GM21528 (cell line): ENCODE data around the gene SLC25A15.
"Not testable (repeated sequence)": the region's sequence is repeated elsewhere in the genome, so short reads cannot be mapped to it uniquely, and the experiment has no call there.

Source experiments
- ATAC-seq: cut with Tn5 transposase; IDR thresholded peaks from one replicate; pipeline ENCODE4 v1.9.1; 2021; ENCODE audit warnings: mild to moderate bottlenecking, moderate library complexity; ENCODE audit not compliant: unreplicated experiment, low FRiP score

The SLC25A15 gene

DNA sequence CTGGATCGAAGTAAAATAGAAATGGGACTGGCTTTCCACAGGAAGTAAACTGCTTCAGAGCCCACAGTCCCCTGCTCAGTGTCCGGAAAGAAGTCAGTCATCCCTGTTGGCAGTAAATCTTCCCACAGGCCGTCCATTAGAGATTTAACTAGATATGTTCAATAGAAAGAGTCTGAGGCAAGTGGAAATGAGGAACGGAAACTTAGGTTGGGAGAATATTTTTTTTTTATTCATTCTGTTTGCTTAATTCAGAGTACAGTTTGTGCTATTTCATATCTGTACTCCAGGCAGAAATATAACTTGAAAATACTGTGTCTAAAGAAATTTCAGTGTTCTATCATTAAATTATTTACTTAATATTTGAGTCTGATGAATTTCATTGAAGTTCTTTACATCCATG, 22.7 kb downstream of the SLC25A15 start:
- ATAC-seq, result no peak

DNA sequence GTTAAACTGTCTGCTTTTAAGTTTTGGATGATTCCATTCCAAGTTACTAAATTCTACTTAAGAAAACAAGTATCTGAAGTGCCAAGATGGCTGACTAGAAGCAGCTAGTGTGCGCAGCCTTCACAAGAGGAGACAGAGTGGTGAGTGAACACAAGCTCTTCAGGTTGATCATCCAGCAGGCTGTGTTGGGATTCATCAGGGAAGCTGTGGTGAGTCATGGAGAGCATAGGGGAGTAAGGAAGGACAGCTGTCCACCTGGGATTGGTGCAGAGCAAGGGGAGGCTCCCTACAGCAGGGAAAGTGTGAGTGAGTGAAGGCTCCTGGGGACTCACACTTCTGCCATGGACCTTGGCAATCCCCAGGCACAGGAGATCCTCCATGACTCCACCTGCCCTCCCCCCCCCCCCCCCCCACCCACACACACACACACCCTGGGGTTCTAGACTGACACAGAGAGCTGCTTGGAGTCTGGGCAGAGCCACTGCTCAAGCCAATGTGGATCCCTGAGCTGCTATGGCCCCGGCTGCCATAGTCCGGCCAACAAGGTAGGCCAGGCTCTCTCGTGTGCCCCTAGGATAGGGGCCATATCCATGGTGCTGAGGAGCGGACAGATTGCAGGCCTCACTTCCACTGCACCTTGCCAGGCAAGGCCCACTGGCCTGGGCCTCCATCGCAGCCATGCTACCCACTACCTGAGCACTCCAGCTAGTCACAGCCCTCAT, 23.5 kb downstream of the SLC25A15 start:
- no peak for ATAC-seq

DNA sequence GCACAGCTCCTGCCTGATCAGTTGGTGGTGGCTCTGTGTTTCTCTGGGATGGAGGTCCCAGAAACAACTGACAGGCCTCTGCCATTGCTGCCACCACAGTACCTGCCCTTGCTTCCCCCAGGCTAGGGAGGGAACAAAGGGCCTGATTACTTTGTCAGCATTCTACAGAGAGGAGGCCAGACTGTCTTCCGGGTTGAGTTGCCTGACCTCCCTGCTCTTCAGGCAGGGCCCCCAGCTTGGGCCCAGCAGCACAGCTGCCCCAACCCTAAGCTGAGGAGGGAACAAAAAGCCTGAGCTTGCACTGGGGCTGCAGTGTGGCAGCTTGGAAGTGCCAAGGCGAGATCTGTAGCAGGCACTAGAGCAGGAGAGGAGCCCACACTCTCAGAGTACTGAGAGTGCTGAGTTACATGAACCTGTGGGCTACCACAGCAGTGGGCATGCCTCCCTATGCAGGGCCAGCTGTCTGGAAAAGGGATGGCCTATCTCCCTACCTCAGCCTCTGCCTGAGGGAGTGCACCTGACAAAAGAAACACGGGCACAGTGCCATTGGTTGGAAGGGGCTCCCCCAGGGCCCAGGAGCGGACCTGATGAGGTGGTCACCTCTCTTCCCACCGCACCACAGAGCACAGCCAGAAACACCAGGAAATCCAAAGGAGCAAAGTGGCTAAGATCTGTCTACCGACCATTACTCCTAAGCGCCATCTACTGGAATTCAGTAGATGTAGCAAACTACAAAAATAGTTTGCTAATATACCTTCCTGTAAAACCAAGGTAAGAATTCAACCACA, 24.4 kb downstream of the SLC25A15 start:
- no peak for ATAC-seq

DNA sequence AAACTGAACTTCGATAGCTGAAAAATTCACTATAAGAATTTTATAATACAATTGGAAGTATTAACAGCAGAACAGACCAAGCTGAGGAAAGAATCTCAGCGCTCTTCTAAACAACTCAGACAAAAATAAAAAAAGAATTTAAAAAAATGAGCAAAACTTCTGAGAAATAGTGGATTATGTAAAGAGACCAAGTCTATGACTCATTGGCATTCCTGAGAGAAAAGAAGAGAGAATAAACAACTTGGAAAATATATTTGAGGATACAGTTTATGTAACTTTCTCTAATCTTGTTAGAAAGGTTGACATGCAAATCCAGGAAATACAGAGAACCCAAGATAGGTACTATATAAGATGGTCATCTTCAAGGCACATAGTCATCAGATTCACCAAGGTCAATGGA, 25.4 kb downstream of the SLC25A15 start:
- ATAC-seq, result no peak

DNA sequence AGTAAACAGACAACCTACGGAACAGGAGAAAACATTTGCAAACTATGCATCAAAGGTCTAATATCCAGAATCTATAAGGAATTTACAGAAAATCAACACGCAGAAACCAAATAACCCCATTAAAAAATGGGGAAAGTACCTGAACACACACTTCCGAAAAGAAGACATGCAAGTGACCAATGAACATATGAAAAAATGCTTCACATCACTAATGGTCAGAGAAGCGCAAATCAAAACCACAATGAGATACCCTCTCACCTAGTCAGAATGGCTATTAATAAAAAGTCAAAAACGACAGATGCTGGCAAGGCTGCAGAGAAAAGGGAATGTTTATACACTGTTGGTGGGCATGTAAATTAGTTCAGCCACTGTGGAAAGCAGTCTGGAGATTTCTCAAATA, 29.5 kb downstream of the SLC25A15 start:
- no peak for ATAC-seq

DNA sequence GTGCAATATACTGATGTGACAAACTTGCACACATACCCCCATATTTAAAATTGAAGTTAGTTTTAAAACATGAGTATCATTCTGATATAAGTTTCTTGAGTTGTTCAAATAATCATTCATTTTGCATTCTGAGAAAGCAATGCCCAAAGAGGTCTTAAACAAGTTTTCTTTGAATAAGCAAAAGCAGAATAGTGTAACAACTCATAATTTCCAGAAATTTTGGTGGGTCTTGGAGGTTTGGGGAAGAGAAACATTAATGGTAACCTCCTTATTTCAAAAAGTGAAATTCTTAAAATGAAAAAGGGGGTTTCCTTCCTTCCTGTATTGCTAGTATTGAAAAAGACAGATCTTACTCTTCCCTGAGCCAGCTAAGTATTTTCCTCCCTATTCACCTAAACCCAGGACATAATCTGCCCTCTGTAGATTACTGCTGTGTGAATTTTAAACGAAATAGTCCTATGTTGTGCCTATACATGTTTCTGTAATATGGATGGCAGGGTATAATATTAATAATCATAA, 30.4 kb downstream of the SLC25A15 start:
- no peak for ATAC-seq

- not testable (repeated sequence) for ATAC-seq
Measured at GRCh38 chr13:40839725-40840124, 50.3 kb downstream of the SLC25A15 start.

DNA sequence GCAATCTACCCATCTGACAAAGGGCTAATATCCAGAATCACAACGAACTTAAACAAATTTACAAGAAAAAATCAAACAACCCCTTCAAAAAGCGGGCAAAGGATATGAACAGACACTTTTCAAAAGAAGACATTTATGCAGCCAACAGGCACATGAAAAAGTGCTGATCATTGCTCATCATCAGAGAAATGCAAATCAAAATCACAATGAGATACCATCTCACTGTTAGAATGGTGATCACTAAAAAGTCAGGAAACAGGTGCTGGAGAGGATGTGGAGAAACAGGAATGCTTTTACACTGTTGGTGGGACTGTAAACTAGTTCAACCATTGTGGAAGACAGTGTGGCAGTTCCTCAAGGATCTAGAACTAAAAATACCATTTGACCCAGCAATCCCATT, 51.5 kb downstream of the SLC25A15 start:
- not testable (repeated sequence) for ATAC-seq
